Lung (tissue), 12 donors: Measurements from ENCODE around the gene HOXD11. TPM values are rescaled to one million over a fixed set of nuclear protein-coding genes. Genes with fewer than 3 reads are reported as not detected.

Experiments used
- ATAC-seq: fragments of 200-7000 bp; cut with Tn5 transposase; one replicate; pipeline ENCODE4 v1.9.1; 2020; ENCODE audit warnings: moderate number of reproducible peaks; ENCODE audit not compliant: insufficient read depth, low FRiP score
- DNase-seq, 3 donors: peaks; one replicate each; pipeline ENCODE4 v3.0.0-alpha.2; 2013 to 2017
- H3K27ac ChIP-seq, 2 donors: one replicate each; pipeline ENCODE4 v1.5.1; 2013; ENCODE audit warnings: mild to moderate bottlenecking in 2 of 2, moderate library complexity in 2 of 2, control low read depth in 1 of 2, inconsistent platforms in 1 of 2, low read depth in 1 of 2, low read length in 1 of 2
- H3K27me3 ChIP-seq, 3 donors: one replicate each; pipeline ENCODE4 v1.5.1; 2013; ENCODE audit warnings: low read length in 2 of 3; ENCODE audit not compliant: control insufficient read depth in 3 of 3, insufficient read depth in 3 of 3
- H3K36me3 ChIP-seq, 4 donors: one replicate each; pipeline ENCODE4 v1.5.1; 2013; ENCODE audit warnings: low read length in 4 of 4, mild to moderate bottlenecking in 1 of 4, moderate library complexity in 1 of 4; ENCODE audit not compliant: control insufficient read depth in 4 of 4, insufficient read depth in 4 of 4
- H3K4me1 ChIP-seq, 5 donors: one replicate each; pipeline ENCODE4 v1.5.1; 2013; ENCODE audit warnings: low read length in 5 of 5, mild to moderate bottlenecking in 2 of 5, moderate library complexity in 1 of 5; ENCODE audit not compliant: control insufficient read depth in 5 of 5, insufficient read depth in 5 of 5
- H3K4me3 ChIP-seq: one replicate; pipeline ENCODE4 v1.5.1; 2013; ENCODE audit warnings: mild to moderate bottlenecking, control low read depth, moderate library complexity
- H3K9ac ChIP-seq, 2 donors: one replicate each; pipeline ENCODE4 v1.5.1; 2013; ENCODE audit warnings: low read length in 2 of 2, control low read depth in 1 of 2; ENCODE audit not compliant: insufficient read depth in 1 of 2
- H3K9me3 ChIP-seq, 4 donors: one replicate each; pipeline ENCODE4 v1.5.1; 2013; ENCODE audit warnings: low read length in 3 of 4, mild to moderate bottlenecking in 1 of 4, moderate library complexity in 1 of 4; ENCODE audit not compliant: control insufficient read depth in 4 of 4, insufficient read depth in 3 of 4
- WGBS, 2 donors: extraction: QIAGEN DNeasy Blood & Tissue Kit; methylation state at CpG; one replicate each; pipeline ENCODE4 v1.1.7; 2013; 5-methylcytosine and 5-hydroxymethylcytosine counted together
- polyA plus RNA-seq, 2 donors: library from polyadenylated mRNA; stranded (reverse); fragments of 200-250 nt; gene quantifications; one replicate each; pipeline ENCODE4 v1.2.1, GENCODE V29; 2013
- total RNA-seq, 2 donors: library from RNA; depleted of rRNA in 1 of 2; stranded (reverse); fragments of >200 nt in 1 of 2; gene quantifications; one replicate each; pipeline ENCODE4 v1.2.1, GENCODE V29; 2014 to 2021
- TF ChIP-seq, protein P1 (sequence below): IDR thresholded peaks from 2 replicates; pipeline ENCODE4 v1.5.1; 2012; ENCODE audit warnings: mild to moderate bottlenecking; ENCODE audit errors: control extremely low read depth, extremely low read depth
- donor health status: control.
- donor health status: control.
- donor health status: Bipolar disorder and iron deficiency.
- donor health status: healthy.
- donor health status: DM: yes; HTN: yes; CAD: no.

The HOXD11 gene
- total and polyA plus RNA-seq, 4 donors, result not detected

DNA sequence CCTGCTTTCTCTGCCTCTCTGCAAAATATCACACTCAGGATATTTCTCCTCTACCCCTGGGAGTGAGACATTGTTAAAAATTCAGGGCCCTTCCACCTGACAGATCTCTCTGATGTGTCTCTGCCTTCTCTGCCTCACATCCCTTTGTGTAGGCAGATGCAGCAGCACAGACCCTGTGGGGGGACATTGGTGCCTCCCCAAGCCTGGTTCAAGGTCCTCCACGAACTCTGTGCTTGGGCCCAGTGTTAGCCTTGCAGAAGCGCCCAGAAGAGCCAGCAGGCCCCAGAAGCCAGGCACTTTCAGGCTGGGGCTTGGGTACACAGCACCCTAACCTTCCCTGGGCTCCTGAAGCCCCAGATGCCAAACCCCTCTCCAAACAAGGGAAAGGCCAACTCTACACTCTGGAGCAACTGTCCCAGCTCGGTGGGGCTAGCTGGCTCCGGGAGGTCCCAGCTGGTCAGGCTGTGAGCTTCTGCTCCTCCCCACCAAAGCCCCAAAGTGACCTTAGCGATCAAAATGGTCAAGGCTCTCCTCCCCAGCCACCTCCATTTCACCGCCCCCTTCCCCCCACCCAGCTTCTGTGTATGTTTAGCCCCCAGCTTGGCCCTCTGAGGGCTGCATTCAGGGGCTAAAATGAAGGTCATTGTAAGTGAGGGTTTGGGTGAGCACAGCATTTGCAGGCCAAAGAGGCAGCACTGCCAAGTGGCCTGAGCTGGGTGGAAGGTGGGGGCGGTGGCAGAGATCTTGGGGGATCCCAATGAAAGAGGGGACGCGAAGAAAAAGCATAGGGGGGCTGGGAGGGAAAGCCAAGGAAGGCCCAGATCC lies 18.1 kb downstream of the HOXD11 start:
- ATAC-seq, result no peak
- no peak overlapping the region for H3K9ac ChIP-seq
- TF ChIP-seq, protein P1, sequence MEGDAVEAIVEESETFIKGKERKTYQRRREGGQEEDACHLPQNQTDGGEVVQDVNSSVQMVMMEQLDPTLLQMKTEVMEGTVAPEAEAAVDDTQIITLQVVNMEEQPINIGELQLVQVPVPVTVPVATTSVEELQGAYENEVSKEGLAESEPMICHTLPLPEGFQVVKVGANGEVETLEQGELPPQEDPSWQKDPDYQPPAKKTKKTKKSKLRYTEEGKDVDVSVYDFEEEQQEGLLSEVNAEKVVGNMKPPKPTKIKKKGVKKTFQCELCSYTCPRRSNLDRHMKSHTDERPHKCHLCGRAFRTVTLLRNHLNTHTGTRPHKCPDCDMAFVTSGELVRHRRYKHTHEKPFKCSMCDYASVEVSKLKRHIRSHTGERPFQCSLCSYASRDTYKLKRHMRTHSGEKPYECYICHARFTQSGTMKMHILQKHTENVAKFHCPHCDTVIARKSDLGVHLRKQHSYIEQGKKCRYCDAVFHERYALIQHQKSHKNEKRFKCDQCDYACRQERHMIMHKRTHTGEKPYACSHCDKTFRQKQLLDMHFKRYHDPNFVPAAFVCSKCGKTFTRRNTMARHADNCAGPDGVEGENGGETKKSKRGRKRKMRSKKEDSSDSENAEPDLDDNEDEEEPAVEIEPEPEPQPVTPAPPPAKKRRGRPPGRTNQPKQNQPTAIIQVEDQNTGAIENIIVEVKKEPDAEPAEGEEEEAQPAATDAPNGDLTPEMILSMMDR, result no peak
- peaks cover 0 to 17% (median 8%) of the 10 kb centered on the region in 5 donors for H3K4me1 ChIP-seq
- H3K4me3 ChIP-seq, result no peak overlapping the region
- WGBS, 2 donors, result 27 to 31% methylated on average over 9 of the region's 9 CpGs
- peaks cover 0 to 7% (median 0%) of the 10 kb centered on the region in 4 donors for H3K9me3 ChIP-seq
- no peaks in the 10 kb centered on the region for H3K36me3 ChIP-seq
- peaks cover 21 to 82% (median 81%) of the 10 kb centered on the region in 3 donors for H3K27me3 ChIP-seq
- DNase-seq, result no peak
- no peak overlapping the region for H3K27ac ChIP-seq

DNA sequence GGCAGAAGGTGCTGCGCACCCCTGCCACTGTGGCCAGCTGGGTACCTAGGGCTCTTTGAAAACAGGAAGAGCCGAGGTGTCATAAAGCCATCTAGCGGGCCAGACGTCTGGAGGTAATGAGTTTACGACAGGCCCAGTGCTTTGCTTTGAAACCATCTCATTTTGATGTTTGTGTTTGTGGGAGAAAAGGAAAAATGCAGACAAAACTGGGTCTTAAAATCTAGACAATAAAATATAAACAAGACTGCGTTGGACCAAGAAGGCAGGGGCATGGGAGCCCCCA lies 18.6 kb downstream of the HOXD11 start:
- peaks cover 0 to 19% (median 8%) of the 10 kb centered on the region in 5 donors for H3K4me1 ChIP-seq
- H3K27me3 ChIP-seq, result peaks cover 23 to 79% (median 77%) of the 10 kb centered on the region in 3 donors
- 13 to 19% methylated on average over 6 of the region's 6 CpGs for WGBS, 2 donors
- no peak overlapping the region for H3K4me3 ChIP-seq
- peaks cover 0 to 7% (median 0%) of the 10 kb centered on the region in 4 donors for H3K9me3 ChIP-seq
- no peak for ATAC-seq
- H3K9ac ChIP-seq, result no peak overlapping the region
- no peak for DNase-seq
- H3K36me3 ChIP-seq, result no peaks in the 10 kb centered on the region
- H3K27ac ChIP-seq, result no peak overlapping the region
- TF ChIP-seq, protein P1, result no peak

DNA sequence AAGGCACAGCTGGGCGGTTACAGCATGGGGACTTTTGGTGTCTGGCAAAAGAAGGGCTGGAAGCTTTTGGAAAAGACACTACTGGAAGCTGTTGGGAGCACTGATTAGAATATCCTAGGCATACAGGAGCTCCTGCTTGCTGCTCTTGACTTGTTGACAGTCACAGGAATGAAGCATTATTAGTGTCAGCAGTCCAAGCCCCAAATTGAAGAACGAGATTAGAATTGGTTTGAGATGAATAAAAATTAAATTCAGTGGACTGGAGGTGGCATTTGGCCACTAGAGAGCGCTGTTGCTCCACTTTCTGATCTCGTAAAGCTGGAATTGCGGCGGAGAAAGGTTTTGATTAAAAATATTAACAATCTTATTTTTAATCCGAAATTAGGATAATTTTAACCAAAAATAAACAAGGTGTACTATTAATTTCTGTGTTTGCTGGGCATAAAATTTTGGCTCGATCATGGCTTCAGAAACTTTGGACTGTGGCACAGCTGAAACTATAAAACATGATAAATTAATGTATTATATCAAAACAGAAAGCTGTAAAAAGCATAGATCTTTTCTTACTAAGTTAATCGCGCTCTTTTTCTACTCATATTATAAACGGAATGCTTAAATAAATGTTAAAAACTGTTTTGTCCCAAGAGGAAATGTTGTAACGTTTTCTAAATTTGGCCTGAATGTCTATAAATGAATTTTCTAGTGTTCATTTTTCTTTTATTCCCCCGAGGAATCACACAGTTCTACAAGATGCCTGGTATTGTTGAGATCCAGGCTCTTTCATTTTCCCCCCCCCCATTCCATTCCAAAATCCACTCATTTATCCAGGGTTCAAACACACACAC lies 20.1 kb downstream of the HOXD11 start:
- Histone ChIP-seq H3K9ac (no peak overlapping the region), H3K27me3 (peaks cover 23 to 82% (median 79%) of the 10 kb centered on the region in 3 donors), H3K4me3 (no peak overlapping the region), H3K9me3 (peaks cover 0 to 7% (median 0%) of the 10 kb centered on the region in 4 donors), H3K36me3 (no peaks in the 10 kb centered on the region), H3K4me1 (peaks cover 0 to 17% (median 8%) of the 10 kb centered on the region in 5 donors), H3K27ac (no peak overlapping the region)
- TF ChIP-seq, protein P1, result peak; percentile 78
- DNase-seq (peak; percentile 74 to 85 (median 85)), ATAC-seq (no peak)
- WGBS, 2 donors, result 4% methylated on average over 13 of the region's 13 CpGs
